GM10266 (cell line): ENCODE measurements around the gene CASQ2.

Experiments
- DNase-seq: peaks from one replicate; pipeline ENCODE4 v3.0.0; 2012; ENCODE audit errors: extremely low spot score
- TF ChIP-seq, protein P1 (sequence below): IDR thresholded peaks from 2 replicates; pipeline ENCODE4 v1.5.1; 2012; ENCODE audit warnings: mild to moderate bottlenecking, low read depth; ENCODE audit not compliant: control insufficient read depth, insufficient read depth; ENCODE audit errors: missing control alignments

Gene CASQ2

DNA sequence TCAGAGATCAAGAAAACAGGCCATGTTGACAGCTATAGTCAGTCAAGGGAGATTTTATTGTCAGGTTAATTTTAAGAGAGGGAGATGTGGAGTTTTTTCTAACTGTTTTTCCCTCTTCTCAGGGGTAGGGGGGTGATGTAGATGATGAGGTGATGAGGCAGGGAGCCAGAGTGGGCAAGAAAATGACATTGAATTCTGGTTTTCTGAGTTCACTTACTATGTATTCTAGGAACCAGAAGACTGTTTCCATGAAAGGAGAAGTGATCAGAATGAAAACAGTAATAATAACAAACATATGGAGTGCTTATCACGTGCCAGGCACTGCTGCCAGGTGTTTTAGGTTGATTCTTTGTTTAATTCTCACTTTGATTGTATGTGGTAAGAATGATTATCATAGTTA, 40.2 kb downstream of the CASQ2 start:
- TF ChIP-seq, protein P1, sequence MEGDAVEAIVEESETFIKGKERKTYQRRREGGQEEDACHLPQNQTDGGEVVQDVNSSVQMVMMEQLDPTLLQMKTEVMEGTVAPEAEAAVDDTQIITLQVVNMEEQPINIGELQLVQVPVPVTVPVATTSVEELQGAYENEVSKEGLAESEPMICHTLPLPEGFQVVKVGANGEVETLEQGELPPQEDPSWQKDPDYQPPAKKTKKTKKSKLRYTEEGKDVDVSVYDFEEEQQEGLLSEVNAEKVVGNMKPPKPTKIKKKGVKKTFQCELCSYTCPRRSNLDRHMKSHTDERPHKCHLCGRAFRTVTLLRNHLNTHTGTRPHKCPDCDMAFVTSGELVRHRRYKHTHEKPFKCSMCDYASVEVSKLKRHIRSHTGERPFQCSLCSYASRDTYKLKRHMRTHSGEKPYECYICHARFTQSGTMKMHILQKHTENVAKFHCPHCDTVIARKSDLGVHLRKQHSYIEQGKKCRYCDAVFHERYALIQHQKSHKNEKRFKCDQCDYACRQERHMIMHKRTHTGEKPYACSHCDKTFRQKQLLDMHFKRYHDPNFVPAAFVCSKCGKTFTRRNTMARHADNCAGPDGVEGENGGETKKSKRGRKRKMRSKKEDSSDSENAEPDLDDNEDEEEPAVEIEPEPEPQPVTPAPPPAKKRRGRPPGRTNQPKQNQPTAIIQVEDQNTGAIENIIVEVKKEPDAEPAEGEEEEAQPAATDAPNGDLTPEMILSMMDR, result no peak
- DNase-seq, result no peak

DNA sequence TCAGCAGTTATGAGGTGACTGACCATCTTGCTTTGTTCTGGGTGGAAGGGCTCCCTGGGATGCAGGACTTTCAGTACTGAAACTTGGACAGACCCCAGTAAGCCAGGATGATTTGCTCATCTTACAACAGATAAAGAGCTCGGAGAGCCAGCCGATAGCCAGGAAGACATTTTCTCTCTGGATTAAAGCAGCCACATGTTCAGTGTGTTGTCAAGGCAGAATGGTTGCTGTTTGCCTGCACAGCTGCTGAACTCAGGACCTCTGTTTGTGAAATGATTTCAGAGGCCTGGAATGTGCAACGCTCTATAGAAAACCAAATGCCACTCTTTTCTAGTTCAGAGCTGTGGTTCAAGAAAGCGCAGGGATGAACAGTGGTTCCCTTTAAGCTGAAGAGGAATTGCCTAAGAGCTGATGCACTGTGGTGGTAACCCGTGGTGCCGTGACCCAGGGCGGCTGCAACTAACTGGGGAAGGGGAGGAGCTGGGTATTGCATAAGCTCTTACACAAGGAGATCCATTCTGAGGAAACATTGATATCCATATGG, 40.7 kb downstream of the CASQ2 start:
- TF ChIP-seq, protein P1, result no peak
- DNase-seq, result no peak

DNA sequence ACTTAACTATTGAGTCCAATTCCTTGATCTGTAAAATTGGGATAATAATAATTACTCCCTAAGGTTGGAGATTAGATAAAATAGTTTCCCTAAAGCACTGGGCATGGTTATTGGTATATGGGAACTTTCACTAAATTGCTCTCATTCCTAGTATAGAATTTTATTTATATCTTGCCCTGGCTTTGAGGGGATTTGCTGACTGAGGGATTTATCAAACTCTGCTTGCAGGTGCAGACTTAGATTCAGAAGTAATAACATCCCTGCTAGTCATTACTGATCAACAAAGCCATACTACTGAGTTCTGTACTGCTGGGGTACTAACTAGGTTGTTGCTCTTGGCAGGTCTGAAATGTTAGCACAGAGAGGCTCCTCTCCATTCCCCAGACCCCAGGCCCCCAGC, 41.9 kb downstream of the CASQ2 start:
- no peak for DNase-seq
- TF ChIP-seq, protein P1, result no peak

DNA sequence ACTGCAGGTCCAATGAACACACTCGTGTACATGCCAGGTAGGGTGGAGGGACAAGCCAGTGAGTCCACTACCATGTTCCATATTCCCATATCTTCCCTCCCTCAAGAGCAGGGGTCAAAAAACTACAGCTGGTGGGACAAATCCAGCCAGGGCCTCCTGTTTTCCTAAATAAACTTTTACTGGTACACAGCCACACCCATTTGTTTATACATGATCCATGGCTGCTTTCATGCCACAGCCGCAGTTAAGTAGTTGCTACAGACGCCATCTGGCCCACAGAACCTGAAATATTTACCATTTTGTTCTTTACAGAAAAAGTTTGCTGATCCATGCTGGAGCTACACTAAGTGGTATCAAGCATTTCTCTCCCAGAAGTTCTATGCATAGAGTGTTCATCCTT, 42.4 kb downstream of the CASQ2 start:
- DNase-seq, result no peak
- TF ChIP-seq, protein P1, result no peak

DNA sequence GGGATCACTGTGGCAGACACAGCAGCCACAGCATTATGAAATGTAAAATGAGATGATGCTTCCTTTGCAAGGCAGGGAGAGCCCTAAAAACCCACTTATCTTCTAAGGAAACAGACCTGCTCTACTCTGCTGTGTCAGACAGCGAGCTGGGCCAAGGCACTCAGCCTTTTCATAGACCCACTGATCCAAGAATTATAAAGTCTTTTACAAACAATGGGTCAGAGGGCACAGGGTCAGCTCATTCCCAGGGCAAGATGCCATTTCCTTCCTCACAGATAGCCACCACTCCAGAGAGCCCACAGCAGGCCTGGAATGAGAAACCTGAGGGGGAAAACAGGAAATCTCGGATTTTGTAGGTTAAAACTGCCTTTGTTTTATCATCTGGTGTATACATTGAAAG, 42.9 kb downstream of the CASQ2 start:
- DNase-seq, result no peak
- TF ChIP-seq, protein P1, result no peak

DNA sequence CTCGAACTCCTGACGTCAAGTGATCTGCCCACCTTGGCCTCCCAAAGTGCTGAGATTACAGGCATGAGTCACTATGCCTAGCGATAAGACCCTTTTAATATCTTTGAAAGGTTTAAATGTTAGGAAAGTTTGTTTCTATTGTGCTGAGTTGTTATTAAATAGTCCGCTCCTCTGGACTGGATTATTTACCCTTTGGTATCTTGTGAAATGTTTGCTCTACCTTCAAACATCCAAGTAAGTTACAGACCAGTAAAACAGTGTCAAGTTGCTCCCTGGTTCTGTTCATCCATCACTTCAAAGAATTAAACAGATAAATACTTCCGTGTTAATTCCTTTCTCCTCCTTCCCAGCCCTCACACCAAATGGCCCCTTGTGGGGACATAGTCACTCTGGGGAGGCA, 44.8 kb downstream of the CASQ2 start:
- no peak for DNase-seq
- TF ChIP-seq, protein P1, result no peak

DNA sequence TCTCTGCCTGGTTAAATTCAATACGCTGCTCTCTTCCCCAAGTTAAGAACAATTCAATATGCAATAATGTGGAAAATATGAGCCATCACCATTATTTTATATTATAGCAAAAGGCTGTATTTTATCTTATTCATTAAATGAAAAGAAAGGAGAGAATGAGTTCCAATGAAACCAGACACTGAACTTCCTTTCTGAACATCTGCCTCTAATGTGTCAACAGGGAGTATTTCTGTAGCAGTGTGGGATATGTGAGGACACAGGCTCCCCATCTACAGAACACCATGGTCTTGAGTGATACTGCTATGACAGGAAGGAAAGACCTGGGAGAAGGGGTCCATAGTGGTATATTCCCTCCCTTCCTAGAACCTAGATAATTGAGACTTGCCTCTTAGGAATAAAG, 46.3 kb downstream of the CASQ2 start:
- no peak for DNase-seq
- TF ChIP-seq, protein P1, result no peak
